ENCODE measurements around the gene ATP5ME. TPM values are rescaled to one million over a fixed set of nuclear protein-coding genes. Genes with fewer than 3 reads are reported as not detected.

Gene ATP5ME
- total RNA-seq, 2 donors from 2014 or later = 20.2 to 37.9 TPM

GRCh38 chr4:633976-634598, 40.0 kb downstream of the ATP5ME start:
- no peaks in the 10 kb centered on the region for H3K4me1 ChIP-seq
- TF ChIP-seq POLR2A (IDR thresholded peaks at IDR 0.05) (no peak), CTCF (IDR thresholded peaks at IDR 0.05) (no peak)
- intact Hi-C loops (cut with DNase I) = no loop called here
- no peak overlapping the region for H3K27ac ChIP-seq
- H3K9me3 ChIP-seq = no peaks in the 10 kb centered on the region
- DNase-seq (no peak), ATAC-seq (no peak)
- H3K4me3 ChIP-seq = no peak overlapping the region
- no peaks in the 10 kb centered on the region for H3K27me3 ChIP-seq
- H3K36me3 ChIP-seq (replicated peaks in 1 of 2; ENCODE audit: insufficient read depth in 1 of 2, low read depth in 2 of 2) = no peaks in the 10 kb centered on the region
- 60 to 62% methylated on average over 13 to 15 of the region's 15 CpGs for WGBS, 2 donors

GRCh38 chr4:633406-633805, 40.7 kb downstream of the ATP5ME start:
- ATAC-seq (no peak), DNase-seq (no peak)
- H3K9me3 ChIP-seq = no peaks in the 10 kb centered on the region
- intact Hi-C loops (cut with DNase I) = no loop called here
- no peaks in the 10 kb centered on the region for H3K36me3 ChIP-seq (replicated peaks in 1 of 2; ENCODE audit: insufficient read depth in 1 of 2, low read depth in 2 of 2)
- 40 to 50% methylated on average over 9 of the region's 9 CpGs for WGBS, 2 donors
- H3K27ac ChIP-seq = no peak overlapping the region
- H3K27me3 ChIP-seq = no peaks in the 10 kb centered on the region
- no peak overlapping the region for H3K4me3 ChIP-seq
- TF ChIP-seq POLR2A (IDR thresholded peaks at IDR 0.05) (no peak), CTCF (IDR thresholded peaks at IDR 0.05) (no peak)
- no peaks in the 10 kb centered on the region for H3K4me1 ChIP-seq

GRCh38 chr4:632926-633325, 41.1 kb downstream of the ATP5ME start:
- Histone ChIP-seq H3K36me3 (replicated peaks in 1 of 2; ENCODE audit: insufficient read depth in 1 of 2, low read depth in 2 of 2) (no peaks in the 10 kb centered on the region), H3K4me1 (no peaks in the 10 kb centered on the region), H3K27me3 (no peaks in the 10 kb centered on the region), H3K27ac (no peak overlapping the region), H3K4me3 (no peak overlapping the region), H3K9me3 (no peaks in the 10 kb centered on the region)
- WGBS, 2 donors = 67 to 70% methylated on average over 5 to 6 of the region's 6 CpGs
- ATAC-seq (no peak), DNase-seq (no peak)
- intact Hi-C loops (cut with DNase I) = no loop called here
- TF ChIP-seq CTCF (IDR thresholded peaks at IDR 0.05) = no peak
- no peak for TF ChIP-seq POLR2A (IDR thresholded peaks at IDR 0.05)

- no peak for ATAC-seq
- DNase-seq = no peak
- TF ChIP-seq CTCF (IDR thresholded peaks at IDR 0.05) (no peak), POLR2A (IDR thresholded peaks at IDR 0.05) (no peak)
These were observed 41.8 kb downstream of the ATP5ME start for GRCh38 chr4:632196-632790.

GRCh38 chr4:630656-631055, 43.4 kb downstream of the ATP5ME start:
- Histone ChIP-seq H3K27ac (no peak overlapping the region), H3K9me3 (no peaks in the 10 kb centered on the region), H3K27me3 (no peaks in the 10 kb centered on the region), H3K4me3 (no peak overlapping the region), H3K36me3 (replicated peaks in 1 of 2; ENCODE audit: insufficient read depth in 1 of 2, low read depth in 2 of 2) (no peaks in the 10 kb centered on the region), H3K4me1 (no peaks in the 10 kb centered on the region)
- ATAC-seq (no peak), DNase-seq (no peak)
- 45 to 60% methylated on average over 5 to 8 of the region's 9 CpGs for WGBS, 2 donors
- TF ChIP-seq POLR2A (IDR thresholded peaks at IDR 0.05) (no peak), CTCF (IDR thresholded peaks at IDR 0.05) (no peak)
- intact Hi-C loops (cut with DNase I) = no loop called here

More at GRCh38 chr4:632196-632790, 41.8 kb downstream of the ATP5ME start:
- H3K9me3 ChIP-seq = no peaks in the 10 kb centered on the region
- WGBS, 2 donors = 76 to 78% methylated on average over 16 of the region's 16 CpGs
- H3K4me3 ChIP-seq = no peak overlapping the region
- no peak overlapping the region for H3K27ac ChIP-seq
- no peaks in the 10 kb centered on the region for H3K4me1 ChIP-seq
- intact Hi-C loops (cut with DNase I) = no loop called here
- no peaks in the 10 kb centered on the region for H3K27me3 ChIP-seq
- no peaks in the 10 kb centered on the region for H3K36me3 ChIP-seq (replicated peaks in 1 of 2; ENCODE audit: insufficient read depth in 1 of 2, low read depth in 2 of 2)

All from body of pancreas (tissue), 4 donors.